GM21717 (cell line): Measurements from ENCODE around the gene TPP1.

Experiments
- ATAC-seq: cut with Tn5 transposase; IDR thresholded peaks from one replicate; pipeline ENCODE4 v1.9.1; 2021; ENCODE audit warnings: mild to moderate bottlenecking, moderate library complexity; ENCODE audit not compliant: unreplicated experiment

TPP1 gene

DNA sequence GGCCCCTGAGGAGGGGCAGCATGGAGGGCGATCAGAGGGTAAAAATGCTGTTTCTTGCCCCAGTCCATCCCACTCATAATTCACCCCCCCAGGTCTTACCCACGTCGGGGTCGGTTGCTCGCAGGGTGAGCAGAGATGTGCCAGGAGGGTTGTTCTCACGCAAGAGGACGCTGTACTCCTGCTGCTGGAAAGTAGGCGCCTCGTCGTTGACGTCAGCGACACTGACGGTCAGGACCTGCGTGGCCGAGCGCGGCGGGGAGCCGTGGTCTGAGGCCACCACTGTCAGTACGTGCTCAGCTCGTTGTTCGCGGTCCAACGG lies 10.3 kb upstream of the TPP1 start:
- ATAC-seq: no peak

DNA sequence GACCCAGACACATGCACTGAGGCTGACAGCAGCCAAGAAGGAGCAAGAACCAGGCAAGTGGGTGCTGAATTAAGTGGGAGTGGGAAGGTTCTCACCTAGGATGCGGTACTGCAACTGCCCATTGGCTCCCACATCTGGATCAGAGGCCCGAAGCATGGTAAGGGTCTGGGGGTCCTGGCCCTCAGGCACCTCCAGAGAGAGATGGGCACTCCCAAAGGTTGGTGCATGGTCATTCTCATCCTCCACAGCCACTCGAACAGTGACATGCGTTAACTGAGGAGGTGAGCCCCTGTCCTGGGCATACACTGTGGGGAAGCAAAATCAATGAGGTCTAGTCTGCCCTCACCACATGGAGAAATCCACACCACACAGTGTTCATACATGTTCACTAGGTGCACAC lies 9.3 kb upstream of the TPP1 start:
- ATAC-seq: no peak

DNA sequence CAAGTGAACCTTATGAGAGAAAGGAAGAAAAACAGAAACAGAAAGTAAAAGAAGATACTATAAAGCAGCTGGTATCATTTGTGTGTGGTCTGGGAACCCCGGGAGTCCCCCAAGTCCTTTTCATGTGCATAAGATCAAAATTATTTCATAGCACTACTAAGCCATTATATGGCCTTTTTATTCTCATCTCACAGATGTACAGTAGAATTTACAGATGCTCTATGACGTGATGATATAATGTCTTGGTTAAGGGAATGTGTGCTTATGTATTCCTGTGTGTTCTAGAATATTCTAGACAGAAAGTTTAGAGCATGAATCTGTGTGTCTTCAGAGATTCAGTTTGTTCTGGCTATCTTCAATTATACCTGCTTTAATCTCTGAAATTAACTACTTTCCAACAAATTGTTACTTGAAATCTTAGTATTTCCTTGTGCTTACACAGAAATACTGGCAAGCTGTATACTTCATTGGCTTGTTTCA lies 8.6 kb upstream of the TPP1 start:
- ATAC-seq: peak; percentile 75

DNA sequence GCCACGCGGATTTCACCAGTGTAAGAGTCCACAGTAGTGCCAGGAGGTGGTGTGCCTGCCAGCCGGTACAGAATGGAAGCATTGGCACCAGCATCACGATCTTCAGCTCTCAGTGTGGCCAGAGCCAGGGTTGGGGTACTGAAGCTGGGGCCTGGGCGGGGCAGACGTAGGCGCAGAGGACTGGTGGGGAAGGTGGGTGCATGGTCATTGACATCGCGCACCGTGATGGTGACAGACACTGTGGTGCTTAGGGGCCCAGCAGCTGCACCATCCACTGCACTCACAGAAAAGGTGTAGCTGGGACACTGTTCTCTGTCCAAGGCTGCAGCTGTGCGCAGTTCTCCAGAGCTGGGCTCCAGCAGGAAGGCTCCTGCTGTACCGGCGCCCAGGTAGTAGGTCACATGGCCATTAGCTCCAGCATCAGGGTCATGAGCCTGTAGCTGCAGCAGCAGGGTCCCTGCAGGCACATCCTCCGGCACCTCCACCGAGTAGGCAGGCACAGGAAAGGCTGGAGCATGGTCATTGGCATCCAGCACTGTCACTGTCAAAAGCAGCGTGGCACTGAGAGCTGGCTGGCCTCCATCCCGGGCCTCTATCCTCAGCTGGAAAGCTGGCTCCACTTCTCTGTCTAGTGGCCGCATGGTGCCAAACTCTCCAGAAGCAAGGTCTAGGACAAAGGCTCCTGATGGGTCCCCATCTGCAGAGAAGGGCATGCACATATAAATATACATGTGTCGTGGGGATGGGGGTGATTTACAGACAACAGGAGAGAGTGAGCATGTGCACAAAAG lies 7.9 kb upstream of the TPP1 start:
- peak; percentile 7 for ATAC-seq

- no peak for ATAC-seq
Measured at GRCh38 chr11:6625832-6626420, 6.7 kb upstream of the TPP1 start.

DNA sequence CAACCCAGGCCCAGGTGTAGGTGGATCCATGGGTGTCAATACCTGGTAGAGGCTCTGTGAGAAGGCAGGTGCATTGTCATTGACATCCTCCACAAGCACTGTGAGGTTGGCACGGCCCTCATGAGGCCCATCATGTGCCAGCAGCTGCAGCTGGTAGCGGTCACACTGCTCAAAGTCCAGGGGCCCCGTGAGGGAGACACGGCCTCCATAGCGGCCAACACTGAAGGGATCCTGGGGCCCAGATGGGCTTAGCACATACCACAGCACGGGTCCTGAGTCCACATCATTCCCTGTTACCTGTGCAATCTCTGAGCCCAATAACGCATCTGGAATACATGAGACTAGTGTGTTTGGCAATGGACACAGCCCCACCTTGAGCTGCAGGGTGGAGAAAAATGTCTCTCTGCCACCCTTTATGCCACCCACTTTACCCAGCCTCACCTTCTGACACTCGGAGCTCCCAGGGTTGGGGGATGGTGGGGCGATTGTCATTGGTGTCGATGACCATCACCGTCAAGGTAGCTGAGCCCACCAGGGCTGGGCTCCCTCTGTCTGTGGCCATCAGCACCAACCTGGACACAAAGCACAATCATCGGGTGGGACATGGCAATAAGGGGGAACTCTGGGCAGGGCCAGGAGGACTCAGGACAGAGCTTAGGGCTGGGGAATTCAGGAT lies 6.1 kb upstream of the TPP1 start:
- ATAC-seq: no peak

DNA sequence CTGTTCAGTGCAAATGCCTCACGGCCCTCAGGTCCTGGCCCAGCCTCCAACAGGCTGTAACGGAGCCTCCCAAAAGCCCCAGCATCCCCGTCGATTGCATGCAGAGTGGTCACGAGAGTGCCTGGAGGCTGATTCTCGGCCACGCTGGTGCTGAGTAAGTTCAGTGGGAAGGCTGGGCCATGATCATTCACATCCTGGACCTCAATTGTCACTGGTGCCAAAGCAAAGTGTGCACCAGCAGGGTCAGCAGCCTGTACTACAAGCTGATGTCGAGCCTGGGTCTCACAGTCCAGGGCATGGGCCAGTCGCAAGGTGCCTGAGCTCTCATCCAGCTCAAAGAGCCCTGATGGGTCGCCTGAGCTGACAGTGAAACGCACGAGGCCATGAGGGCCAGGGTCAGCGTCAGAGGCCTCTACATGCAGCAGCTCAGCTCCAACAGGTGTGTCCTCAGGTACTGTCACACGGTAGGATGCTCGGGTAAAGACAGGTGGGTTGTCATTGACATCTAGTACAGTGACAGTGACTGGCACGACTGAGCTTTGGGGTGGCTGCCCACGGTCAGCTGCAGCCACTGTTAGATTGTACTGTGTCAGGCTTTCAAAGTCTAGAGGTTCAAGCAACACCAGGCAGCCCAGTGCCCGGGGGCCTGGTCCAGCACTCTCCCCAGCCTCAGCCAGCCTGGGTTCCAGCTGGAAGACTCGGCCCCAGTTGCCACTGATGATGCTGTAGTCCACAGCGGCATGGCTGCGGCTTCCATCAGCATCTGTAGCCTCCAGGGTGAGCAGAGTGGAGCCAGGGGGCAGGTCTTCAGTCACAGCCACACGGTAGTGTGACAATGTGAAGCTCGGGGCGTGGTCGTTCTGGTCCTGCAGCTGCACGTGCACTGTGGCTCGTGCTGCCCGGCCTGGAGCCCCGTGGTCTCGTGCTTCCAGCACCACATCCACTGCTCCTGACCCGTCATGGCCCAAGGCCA lies 4.5 kb upstream of the TPP1 start:
- ATAC-seq: no peak

DNA sequence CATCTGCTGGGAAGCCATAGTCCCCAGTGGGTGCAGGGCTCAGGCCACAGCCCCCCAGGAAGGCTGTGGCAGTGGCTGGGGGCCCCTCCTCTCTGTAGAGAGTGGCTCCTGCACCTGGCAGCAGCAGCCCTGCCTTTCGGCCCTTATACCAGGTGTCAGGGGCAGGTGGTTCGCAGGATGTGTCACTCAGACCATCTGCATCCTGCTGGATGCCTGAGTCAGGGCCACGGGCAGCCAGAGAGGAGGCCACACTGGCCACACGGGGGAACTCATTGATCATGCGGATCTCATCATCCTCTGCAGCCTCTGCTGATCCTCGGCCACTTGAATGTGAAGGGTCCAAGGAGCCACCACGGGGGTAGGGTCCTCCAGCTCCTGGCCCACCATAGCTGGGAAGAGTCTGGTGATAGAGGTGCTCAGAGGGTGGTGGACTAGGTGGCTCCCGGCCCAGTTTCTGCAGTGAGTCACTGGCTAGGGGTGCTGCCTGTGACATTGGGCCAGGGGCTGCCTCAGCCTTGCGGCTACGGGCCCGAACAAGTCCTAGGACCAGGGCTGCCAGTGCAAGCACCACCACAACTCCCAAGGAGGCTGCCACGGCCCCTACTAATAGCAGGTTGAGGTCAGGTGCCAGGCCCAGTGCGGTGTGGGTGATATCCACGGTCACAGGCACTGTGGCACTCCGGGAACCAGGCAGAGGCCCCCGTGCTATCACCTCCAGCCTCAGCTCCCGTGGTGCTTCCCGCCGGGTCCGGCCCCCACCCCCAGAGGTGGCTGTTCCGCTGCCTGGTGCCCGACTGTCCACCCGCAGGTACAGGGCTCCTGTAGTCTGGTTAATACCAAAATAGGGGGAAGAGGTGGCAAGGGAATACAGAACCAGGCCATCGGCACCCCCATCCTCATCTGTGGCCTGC lies 3.3 kb upstream of the TPP1 start:
- ATAC-seq: no peak

DNA sequence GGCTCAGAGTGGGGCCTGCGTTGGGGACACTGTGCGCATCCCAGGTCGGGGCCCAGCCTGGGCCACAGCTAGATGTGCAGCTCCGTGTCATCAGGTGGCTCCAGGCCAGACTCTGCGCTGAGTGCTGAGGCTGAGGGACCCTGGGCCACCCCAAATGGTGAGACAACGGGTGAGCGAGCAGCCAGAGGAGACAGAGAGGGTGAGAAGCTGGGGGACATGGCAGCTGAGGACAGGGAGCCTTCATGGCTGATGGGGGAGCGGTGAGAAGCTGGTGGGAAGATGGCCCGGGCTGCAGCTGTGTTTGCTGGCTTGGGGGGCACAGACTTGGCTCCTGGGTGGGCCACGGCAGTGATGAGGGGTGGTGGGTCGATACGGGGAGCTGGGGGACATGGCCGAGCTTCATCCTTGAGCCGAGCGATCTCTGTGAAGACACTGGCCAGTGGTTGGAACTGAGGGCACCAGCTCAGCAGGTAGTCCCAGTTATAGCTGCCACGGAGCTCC lies 2.5 kb upstream of the TPP1 start:
- ATAC-seq: no peak

- ATAC-seq: no peak
Measured at GRCh38 chr11:6620636-6621035, 1.4 kb upstream of the TPP1 start.

DNA sequence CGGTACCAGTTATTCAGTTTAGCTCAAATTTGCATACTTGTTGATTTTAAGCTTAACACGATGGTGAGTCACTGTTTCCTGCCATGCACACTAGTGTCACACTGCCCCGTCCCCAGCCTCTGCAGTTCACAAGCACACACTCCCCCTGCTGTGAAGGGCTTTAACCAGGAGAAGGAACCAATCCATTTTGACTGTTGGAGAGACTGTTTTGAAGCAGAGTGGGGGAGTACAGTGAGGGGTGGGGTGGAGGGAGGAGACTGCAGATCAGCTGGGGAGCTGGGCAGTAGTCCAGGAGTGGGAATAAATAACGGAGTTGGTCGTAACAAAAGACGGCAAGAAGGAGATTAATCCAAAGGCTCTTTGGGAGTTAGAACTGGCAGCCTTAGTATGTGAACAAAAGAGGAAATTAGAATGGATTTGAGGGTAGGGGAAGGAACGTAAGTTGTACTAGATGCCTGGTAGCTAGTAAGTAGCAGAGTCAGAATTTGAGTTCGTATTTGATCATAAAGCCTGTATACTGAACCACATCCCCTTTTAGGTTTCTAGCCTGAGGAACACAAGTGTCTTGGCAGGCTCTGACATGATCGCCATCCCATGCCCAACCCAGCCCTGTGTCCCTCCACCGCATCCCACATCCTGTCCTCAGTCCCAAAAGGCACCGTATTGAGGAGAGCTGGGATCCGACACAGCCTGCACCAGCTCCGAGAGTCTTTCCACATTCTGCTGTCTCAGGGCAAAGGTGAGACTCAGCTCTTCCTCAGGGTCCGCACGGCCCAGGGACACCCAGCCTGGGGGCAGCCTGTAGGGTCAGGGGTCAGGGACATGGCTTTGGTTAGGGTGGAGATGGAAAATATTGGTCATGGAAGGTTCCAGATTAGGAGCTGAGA lies 862 bp downstream of the TPP1 start:
- no peak for ATAC-seq

GRCh38 chr11:6617315-6617781 lies 1.9 kb downstream of the TPP1 start:
- ATAC-seq: no peak

GRCh38 chr11:6616596-6617250 lies 2.5 kb downstream of the TPP1 start:
- no peak for ATAC-seq

DNA sequence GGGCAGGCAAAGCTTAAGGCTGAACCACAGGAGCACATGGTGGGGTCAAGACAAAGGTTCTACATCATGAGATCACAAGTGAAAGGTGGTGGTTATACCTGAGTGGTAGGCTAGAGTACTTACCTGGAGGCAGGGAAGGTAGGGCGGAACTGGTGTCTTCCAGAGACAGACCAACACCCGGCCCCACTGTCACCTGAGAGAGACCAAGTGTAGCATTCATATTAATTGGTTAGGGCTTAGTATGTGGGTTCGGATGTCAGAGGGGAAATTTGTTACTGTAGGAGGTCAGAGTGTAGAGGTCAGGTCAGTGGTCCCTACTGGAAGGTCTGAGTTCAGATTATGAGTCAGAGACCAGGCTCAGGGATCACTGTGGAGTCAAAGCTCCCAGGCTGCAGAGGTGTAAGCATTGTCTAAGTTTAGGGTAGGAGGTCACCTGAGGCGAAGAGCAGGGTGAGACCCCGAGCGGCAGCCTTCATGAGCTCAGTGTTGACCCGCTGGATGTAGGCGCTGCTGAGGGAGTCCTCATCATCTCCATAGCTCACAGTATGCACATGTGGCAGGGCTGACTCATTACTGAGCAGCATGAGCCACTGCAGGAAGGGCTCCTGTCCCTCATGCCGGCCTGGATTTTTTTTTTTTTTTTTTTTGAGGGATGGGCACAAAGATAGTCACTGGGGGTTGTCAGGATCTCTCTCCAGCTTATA lies 3.2 kb downstream of the TPP1 start:
- ATAC-seq: no peak

DNA sequence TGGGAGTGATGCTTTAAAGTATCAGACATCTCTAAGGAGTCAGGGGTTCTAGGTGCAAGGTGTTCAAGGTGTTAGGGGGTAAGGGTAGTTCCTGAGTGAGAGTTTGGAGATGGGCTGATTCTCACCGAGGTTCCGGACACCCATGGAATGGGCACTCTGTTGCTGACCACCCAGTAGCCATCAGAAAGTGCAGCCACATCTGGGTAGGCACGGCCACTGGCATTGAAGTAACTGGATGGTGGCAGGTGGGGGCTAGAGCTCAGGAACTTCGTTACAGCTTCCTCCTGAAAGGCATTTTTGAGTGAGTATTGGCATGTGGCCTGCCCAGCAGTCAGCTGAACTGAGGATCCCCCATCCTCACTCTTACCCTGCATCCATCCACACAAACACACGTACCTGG lies 4.2 kb downstream of the TPP1 start:
- no peak for ATAC-seq

DNA sequence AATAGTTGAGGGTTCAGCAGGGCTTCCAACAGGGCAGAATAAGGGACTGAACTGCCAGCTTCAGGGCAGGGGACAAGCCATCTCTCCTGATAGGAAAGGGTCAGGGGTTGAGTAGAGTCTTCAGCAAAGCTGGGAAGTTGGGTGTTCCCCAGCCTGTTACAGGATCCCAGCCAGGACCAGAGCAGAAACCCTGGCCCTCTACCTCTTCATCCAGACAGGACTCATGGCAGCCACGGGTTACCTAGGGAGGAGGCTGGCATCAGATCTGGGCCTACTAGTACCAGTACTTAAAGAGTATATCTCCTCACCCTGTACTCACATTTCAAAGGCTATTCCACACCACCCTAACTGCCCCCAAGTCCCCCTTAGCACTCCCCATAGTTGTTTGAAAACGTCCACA lies 4.8 kb downstream of the TPP1 start:
- no peak for ATAC-seq

- no peak for ATAC-seq
Measured at GRCh38 chr11:6613496-6613895, 5.7 kb downstream of the TPP1 start.
